NCI-H345 (cell line): ENCODE data around the gene CUBN.

Experiments
- DNase-seq: peaks from one replicate; lab custom pipeline; 2025; lab: John Stamatoyannopoulos, UW

Gene CUBN

DNA sequence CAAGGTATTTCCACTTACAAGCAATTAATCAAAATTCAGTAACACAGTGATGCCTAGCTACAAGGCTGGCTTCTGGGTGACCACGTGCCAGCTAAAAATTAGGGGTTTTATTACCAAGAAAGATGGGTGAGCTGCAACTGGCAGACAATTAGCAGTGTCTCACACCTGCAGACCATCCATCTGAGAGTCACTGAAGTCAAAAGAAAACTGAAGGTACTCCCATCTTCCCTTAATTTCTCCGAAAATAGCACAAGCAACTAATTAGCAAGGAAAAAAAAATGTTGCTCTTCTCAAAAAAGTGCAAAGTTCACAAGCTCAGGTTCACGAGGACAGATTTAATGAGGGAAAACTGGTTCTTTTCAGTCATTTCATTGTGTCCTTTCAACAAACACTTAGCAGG lies 340.8 kb downstream of the CUBN start:
- no peak for DNase-seq

DNA sequence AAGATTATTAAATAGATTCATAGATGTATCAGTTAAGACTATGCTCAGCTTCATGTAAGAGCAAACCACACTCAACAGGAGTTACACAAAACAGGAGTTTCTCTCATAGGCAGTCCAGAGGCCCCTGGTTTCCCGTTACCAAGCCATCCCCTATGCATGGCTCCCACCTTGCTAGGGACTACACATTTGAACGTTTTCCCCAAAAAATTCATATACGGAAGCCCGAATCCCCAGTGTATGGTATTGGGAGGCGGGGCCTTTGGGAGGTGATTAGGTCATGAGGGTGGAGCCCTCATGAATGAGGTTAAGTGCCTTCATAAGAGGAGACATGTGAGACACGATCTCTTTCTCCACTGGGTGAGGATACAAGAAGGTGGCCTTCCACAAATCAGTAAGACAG lies 341.5 kb downstream of the CUBN start:
- no peak for DNase-seq

DNA sequence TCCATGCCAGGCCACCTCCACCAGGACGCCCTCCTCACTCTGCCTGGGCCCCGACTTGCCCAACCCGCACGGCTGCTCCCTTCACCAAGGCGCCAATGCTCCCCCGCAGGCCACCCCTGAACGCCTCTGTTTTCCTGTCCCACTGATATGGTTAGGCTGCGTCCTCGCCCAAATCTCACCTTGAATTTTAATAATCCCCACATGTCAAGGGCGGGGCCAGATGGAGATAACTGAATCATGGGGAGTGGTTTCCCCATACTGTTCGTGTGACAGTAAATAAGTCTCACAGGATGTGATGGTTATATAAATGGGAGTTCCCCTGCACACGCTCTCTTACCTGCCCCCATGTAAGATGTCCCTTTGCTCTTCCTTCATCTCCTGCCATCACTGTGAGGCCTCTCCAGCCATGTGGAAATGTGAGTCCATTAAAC lies 342.2 kb downstream of the CUBN start:
- no peak for DNase-seq

DNA sequence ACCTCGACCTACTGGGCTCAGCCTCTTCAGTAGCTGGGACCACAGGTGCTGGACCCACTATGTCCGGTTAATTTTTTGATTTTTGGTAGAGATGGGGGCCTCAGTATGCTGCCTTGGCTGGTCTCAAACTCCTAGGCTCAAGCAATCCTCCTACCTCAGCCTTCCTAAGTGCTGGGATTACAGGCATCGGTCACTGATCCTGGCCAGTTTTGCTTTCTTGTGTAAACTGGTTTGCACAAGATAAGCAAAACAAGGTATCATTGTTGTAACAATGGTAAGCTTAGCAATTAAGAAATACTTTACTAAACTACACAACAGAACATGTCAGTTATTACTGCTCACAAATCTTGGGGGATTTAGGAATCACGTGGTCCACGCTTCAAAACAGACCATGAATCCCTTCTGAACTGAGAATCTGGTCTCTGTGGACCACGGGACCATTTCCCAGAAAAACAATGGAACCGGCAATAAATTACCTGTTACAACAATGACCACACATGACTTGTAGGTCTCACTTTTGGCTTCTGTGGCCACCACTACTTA lies 349.2 kb downstream of the CUBN start:
- no peak for DNase-seq

DNA sequence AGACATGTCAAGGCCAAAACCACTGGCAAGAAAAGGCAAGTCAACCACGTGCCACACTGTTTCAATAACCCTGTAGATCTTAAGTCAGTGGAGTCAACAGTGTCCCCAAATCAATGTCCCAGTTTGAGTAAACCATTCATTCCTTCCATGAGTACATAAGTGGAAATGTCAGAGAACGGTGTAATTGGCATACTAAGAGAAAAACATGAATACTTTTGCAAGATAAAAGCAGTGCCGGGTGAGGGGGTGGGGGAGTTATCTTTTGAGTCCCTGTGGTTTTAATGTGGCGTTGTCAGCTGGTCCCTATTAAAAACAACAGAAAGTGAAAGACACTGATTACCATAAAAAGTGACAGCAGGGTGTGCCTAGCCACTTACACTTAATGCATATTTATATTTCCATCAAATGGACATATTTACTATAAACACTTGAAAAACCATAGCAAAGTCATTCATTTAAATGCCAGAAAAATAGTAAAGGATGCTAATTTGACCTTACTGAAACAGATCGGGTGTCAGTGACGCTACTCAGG lies 350.2 kb downstream of the CUBN start:
- no peak for DNase-seq

DNA sequence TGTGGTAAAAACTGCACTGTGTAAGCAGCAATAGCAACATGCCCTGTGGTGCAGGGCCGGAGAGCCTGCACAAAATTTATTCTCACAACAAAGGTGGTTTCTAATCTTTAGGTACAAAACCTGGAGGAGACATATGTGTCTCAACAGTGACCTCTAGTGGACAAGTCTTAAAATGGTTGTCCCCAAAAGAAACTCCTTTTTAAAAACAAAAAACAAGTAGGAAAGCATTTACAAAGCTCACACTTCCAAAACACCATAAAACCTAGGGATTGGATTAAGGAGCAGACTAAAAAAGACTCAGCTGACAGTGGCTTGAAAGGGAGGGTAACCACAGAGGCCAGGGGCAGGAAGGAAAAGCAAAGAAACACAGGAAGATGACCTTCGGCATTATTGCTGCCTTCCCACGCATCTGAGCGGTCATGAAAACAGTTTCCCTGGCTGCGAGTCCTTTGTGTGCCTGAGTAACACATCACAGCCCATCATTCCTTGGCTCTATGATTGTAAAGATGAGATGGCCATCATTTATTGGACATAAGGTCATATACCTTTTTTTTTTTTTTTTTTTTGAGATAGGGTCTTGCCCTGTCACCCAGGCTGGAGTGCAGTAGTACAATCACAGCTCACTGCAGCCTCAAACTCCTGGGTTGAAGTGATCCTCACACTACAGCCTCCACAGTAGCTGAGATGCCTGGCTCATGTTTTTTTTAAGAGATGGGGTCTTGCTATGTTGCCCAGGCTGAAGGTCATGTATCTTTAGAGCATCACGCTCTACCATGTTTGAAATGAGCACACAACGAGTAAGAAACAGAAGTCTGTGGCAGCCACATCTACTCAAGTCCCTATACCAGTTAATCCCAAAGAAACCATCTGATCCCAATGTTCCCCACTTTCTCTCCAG lies 351.9 kb downstream of the CUBN start:
- peak; percentile 50 for DNase-seq

DNA sequence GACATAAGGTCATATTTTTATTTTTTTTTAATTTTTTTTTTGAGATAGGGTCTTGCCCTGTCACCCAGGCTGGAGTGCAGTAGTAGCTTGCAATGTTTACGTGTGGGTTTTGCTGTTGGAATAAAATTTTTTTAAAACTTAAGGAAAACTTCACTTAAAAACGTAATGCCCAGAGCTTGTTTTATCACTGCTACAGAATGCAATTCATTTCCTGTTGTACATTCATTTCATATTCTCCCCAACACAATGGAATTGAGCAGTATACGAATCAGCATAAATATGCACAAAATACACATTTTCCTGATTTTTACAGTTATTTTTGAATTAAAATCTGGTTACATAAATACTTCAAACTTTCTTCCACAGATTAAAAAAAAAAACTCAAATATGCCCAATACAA lies 352.7 kb downstream of the CUBN start:
- no peak for DNase-seq
